B cell (primary cell): ENCODE data around the gene TBC1D22A. TPM values are rescaled to one million over a fixed set of nuclear protein-coding genes. Genes with fewer than 3 reads are reported as not detected.

Experiments used
- ATAC-seq: fragments of 200-7000 bp; cut with Tn5 transposase; one replicate; pipeline ENCODE4 v1.10.0; 2021; ENCODE audit warnings: low read depth, mild to moderate bottlenecking, moderate number of reproducible peaks, moderate library complexity
- CTCF ChIA-PET: fragments of 350-600 bp; sonication (Branson Sonifier 250); formaldehyde crosslinking; loops from one replicate; lab custom pipeline; 2021; ENCODE audit warnings: antibody characterized with exemption, inconsistent platforms; lab: Charles Lee
- POLR2A ChIA-PET: fragments of 350-600 bp; sonication (Branson Sonifier 250); formaldehyde crosslinking; loops from one replicate; lab custom pipeline; 2021; ENCODE audit warnings: antibody characterized with exemption; lab: Charles Lee
- DNase-seq: peaks from one replicate; pipeline ENCODE4 v3.0.0; 2013
- H2AFZ ChIP-seq: 2 replicates; pipeline ENCODE4 v1.6.1; 2012; ENCODE audit warnings: mild to moderate bottlenecking, low read depth, low read length; ENCODE audit not compliant: insufficient read depth, poor library complexity, severe bottlenecking
- H3K27ac ChIP-seq, 2 donors: 1 replicate in 1 of 2; 2 replicates in 1 of 2; pipeline ENCODE4 v1.5.1; 2012 to 2013; ENCODE audit warnings: low read length in 2 of 2, mild to moderate bottlenecking in 2 of 2, moderate library complexity in 1 of 2
- H3K27me3 ChIP-seq, 4 experiments: fragments of 200-600 bp in 1 of 4; sonication (generic) in 1 of 4; replicated peaks in 1 of 4; 1 replicate in 2 of 4; 2 replicates in 2 of 4; pipeline versions ENCODE4 v1.6.1 to v1.7.0; 2013 to 2016; ENCODE audit warnings: low read length in 3 of 4, mild to moderate bottlenecking in 2 of 4, mixed read lengths in 1 of 4, moderate library complexity in 1 of 4; ENCODE audit not compliant: insufficient read depth in 4 of 4, control insufficient read depth in 3 of 4; ENCODE audit errors: control extremely low read depth in 1 of 4
- H3K36me3 ChIP-seq, 2 experiments: replicated peaks in 1 of 2; 1 replicate in 1 of 2; 2 replicates in 1 of 2; pipeline versions ENCODE4 v1.6.1 to v1.7.1; 2013; ENCODE audit warnings: low read length in 1 of 2; ENCODE audit not compliant: insufficient read depth in 2 of 2, control insufficient read depth in 1 of 2; ENCODE audit errors: control extremely low read depth in 1 of 2, extremely low read depth in 1 of 2
- H3K4me1 ChIP-seq, 2 donors: fragments of 200-600 bp in 1 of 2; sonication (generic) in 1 of 2; 1 replicate in 1 of 2; 2 replicates in 1 of 2; pipeline versions ENCODE4 v1.5.1 to v1.6.1; 2013 to 2017; ENCODE audit warnings: low read length in 2 of 2; ENCODE audit not compliant: control insufficient read depth in 2 of 2, insufficient read depth in 2 of 2
- H3K4me2 ChIP-seq: replicated peaks from 2 replicates; pipeline ENCODE3; 2012; ENCODE audit warnings: mild to moderate bottlenecking, low read depth, low read length; ENCODE audit not compliant: poor library complexity, severe bottlenecking
- H3K4me3 ChIP-seq, 5 experiments: fragments of 200-600 bp in 1 of 5; sonication (generic) in 1 of 5; 1 replicate in 3 of 5; 2 replicates in 2 of 5; pipeline versions ENCODE4 v1.5.1 to v1.7.0; 2011 to 2016; ENCODE audit warnings: low read length in 4 of 5, mild to moderate bottlenecking in 4 of 5, low read depth in 2 of 5, control low read depth in 1 of 5, moderate library complexity in 1 of 5; ENCODE audit not compliant: insufficient read depth in 1 of 5; ENCODE audit errors: control extremely low read depth in 1 of 5, extremely low read depth in 1 of 5
- H3K79me2 ChIP-seq: fragments of 200-600 bp; sonication (generic); one replicate; pipeline ENCODE4 v1.6.0; 2016; ENCODE audit warnings: low read length; ENCODE audit not compliant: control insufficient read depth, insufficient read depth
- H3K9ac ChIP-seq: fragments of 200-600 bp; sonication (generic); 2 replicates; pipeline ENCODE4 v1.6.1; 2017; ENCODE audit warnings: mild to moderate bottlenecking, low read length, moderate library complexity
- H3K9me3 ChIP-seq, 3 donors: one replicate each; pipeline versions ENCODE4 v1.6.1 to v1.7.1; 2013; ENCODE audit warnings: low read length in 2 of 3; ENCODE audit not compliant: control insufficient read depth in 2 of 3, insufficient read depth in 1 of 3; ENCODE audit errors: control extremely low read depth in 1 of 3
- H4K20me1 ChIP-seq: 2 replicates; pipeline ENCODE4 v1.6.0; 2012; ENCODE audit warnings: mild to moderate bottlenecking, low read length; ENCODE audit not compliant: insufficient read depth, control insufficient read depth, poor library complexity, severe bottlenecking
- H3K27ac Mint-ChIP-seq: one replicate; pipeline ENCODE4 v1.8.0; 2021; ENCODE audit warnings: mixed read lengths
- H3K27me3 Mint-ChIP-seq: one replicate; pipeline ENCODE4 v1.8.0; 2021; ENCODE audit warnings: mixed read lengths
- H3K4me1 Mint-ChIP-seq: one replicate; pipeline ENCODE4 v1.8.0; 2021; ENCODE audit warnings: mixed read lengths
- H3K4me3 Mint-ChIP-seq: one replicate; pipeline ENCODE4 v1.8.0; 2021; ENCODE audit warnings: mixed read lengths
- H3K9me3 Mint-ChIP-seq: one replicate; pipeline ENCODE4 v1.8.0; 2022; ENCODE audit warnings: mixed read lengths; ENCODE audit not compliant: insufficient read depth
- CTCF ChIP-seq: fragments of 200-600 bp; IDR thresholded peaks from one replicate; pipeline ENCODE4 v1.8.0; 2022; ENCODE audit warnings: antibody characterized with exemption, mild to moderate bottlenecking
- EZH2 ChIP-seq: IDR thresholded peaks from 2 replicates; pipeline ENCODE4 v1.6.1; 2012; ENCODE audit warnings: borderline replicate concordance, low read depth, mild to moderate bottlenecking, moderate library complexity, low read length; ENCODE audit not compliant: insufficient read depth, poor library complexity, severe bottlenecking
- WGBS: methylation state at CpG from one replicate; pipeline ENCODE4 v1.1.5; 2013; ENCODE audit warnings: missing lambda C conversion rate; ENCODE audit not compliant: insufficient coverage; 5-methylcytosine and 5-hydroxymethylcytosine counted together
- intact Hi-C: fragments of 100-400 bp; cut with micrococcal nuclease; formaldehyde crosslinking; loops from one replicate; pipeline ENCODE4 v1.10.0; 2022
- polyA plus RNA-seq: library from polyadenylated mRNA; depleted of rRNA; stranded (reverse); fragments of >200 nt; gene quantifications from 2 replicates; pipeline ENCODE4 v1.2.3, GENCODE V29; 2012
- total RNA-seq, 2 donors: library from RNA; stranded (reverse); fragments of 120-200 nt in 1 of 2; gene quantifications; 1 replicate in 1 of 2; 2 replicates in 1 of 2; pipeline versions ENCODE4 v1.2.3 to v1.2.4, GENCODE V29; 2013 to 2022

Gene TBC1D22A
- total and polyA plus RNA-seq, 2 donors (not counting 1 experiment from before 2014, with no cell fraction given) = 73.8 to 128 TPM

DNA sequence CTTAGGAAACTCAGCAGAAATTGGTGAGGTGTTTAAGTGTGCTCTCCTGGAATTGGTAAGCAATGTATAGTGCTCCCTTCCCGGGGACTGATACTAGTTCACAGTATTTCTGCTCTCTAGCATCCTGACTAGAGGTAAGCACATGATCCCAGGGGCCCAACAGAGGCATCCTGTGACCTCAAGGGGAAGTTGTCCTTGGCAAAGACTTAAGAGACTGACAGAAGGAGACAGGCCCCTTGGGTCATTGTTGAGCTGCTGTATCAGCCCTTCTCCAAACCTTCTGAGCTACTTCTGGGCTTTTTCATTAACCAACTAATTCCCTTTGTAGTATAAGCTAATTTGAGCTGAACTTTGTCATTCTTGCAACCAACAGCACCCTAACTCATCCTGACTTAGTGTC, 4.3 kb upstream of the TBC1D22A start:
- Histone ChIP-seq H3K27me3 (no peaks in the 10 kb centered on the region), H3K9ac (no peak overlapping the region), H3K27ac (no peak overlapping the region), H3K36me3 (no peaks in the 10 kb centered on the region), H3K79me2 (peaks cover 40% of the 10 kb centered on the region), H3K4me2 (no peak overlapping the region), H3K4me3 (no peak overlapping the region), H3K9me3 (peaks cover 0 to 17% (median 13%) of the 10 kb centered on the region in 3 donors), H2AFZ (no peak overlapping the region), H4K20me1 (peaks cover 5% of the 10 kb centered on the region), H3K4me1 (peaks cover 11 to 30% of the 10 kb centered on the region in 2 donors)
- no peaks in the 10 kb centered on the region for H3K27me3 Mint-ChIP-seq
- H3K9me3 Mint-ChIP-seq = peaks cover 5% of the 10 kb centered on the region
- ChIA-PET CTCF (interaction anchor here (0.7 to 13.1 kb wide), 31 partner anchors 9 to 239 kb away, joined by 3 to 468 read pairs (median 4); no protein-coding TSS in a partner anchor), POLR2A (interaction anchor here (1.2 to 1.3 kb wide), 2 partner anchors 10 to 45 kb away, joined by 6 to 15 read pairs; no protein-coding TSS in a partner anchor)
- DNase-seq = no peak
- peaks cover 32% of the 10 kb centered on the region for H3K4me1 Mint-ChIP-seq
- no peak overlapping the region for H3K4me3 Mint-ChIP-seq
- 22% methylated on average over 1 of the region's 1 CpG for WGBS
- TF ChIP-seq EZH2 (no peak), CTCF (no peak)
- no peak for ATAC-seq
- intact Hi-C loops = loop anchor here (1.0 kb wide), 1 partner anchor 45 kb away; no protein-coding TSS in a partner anchor
- no peak overlapping the region for H3K27ac Mint-ChIP-seq

- H3K9me3 Mint-ChIP-seq = peaks cover 5% of the 10 kb centered on the region
- ATAC-seq (no peak), DNase-seq (peak; percentile 74)
- Histone ChIP-seq H3K79me2 (peaks cover 47% of the 10 kb centered on the region), H3K9ac (no peak overlapping the region), H3K27me3 (no peaks in the 10 kb centered on the region), H3K36me3 (no peaks in the 10 kb centered on the region), H3K4me1 (peaks cover 16 to 34% of the 10 kb centered on the region in 2 donors), H3K4me2 (no peak overlapping the region), H3K9me3 (peaks cover 0 to 17% (median 13%) of the 10 kb centered on the region in 3 donors), H4K20me1 (peaks cover 5% of the 10 kb centered on the region), H3K27ac (no peak overlapping the region), H2AFZ (no peak overlapping the region), H3K4me3 (no peak overlapping the region)
- H3K4me1 Mint-ChIP-seq = peaks cover 37% of the 10 kb centered on the region
- H3K4me3 Mint-ChIP-seq = no peak overlapping the region
- intact Hi-C loops = loop anchor here (1.0 kb wide), 1 partner anchor 44 kb away; no protein-coding TSS in a partner anchor
- CTCF ChIA-PET = interaction anchor here (0.7 to 13.1 kb wide), 33 partner anchors 9 to 238 kb away, joined by 3 to 468 read pairs (median 4); no protein-coding TSS in a partner anchor
- H3K27me3 Mint-ChIP-seq = no peaks in the 10 kb centered on the region
- POLR2A ChIA-PET = interaction anchor here (0.9 to 1.6 kb wide), 3 partner anchors 9 to 44 kb away, joined by 5 to 15 read pairs (median 6); no protein-coding TSS in a partner anchor
- TF ChIP-seq CTCF = peak; percentile 87
- no peak for TF ChIP-seq EZH2
- WGBS = 55% methylated on average over 4 of the region's 6 CpGs
- H3K27ac Mint-ChIP-seq = no peak overlapping the region
These were observed 3.6 kb upstream of the TBC1D22A start for GRCh38 chr22:46758867-46759290.
